ENCODE results near the gene PSMG3. TPM values are rescaled to one million over a fixed set of nuclear protein-coding genes. Genes with fewer than 3 reads are reported as not detected.
"Not testable (repeated sequence)": the region's sequence is repeated elsewhere in the genome, so short reads cannot be mapped to it uniquely, and the experiment has no call there.

The PSMG3 gene
- total RNA-seq, 4 donors from 2014 or later, result 25.4 to 46.4 (median 32.2) TPM

- intact Hi-C loops (cut with DNase I; ENCODE audit: low total_unique reads) (no loop called here), in situ Hi-C loops (cut with MboI; ENCODE audit: low sequenced_read_pairs in 4 of 4) (no loop called here)
- Histone ChIP-seq H3K36me3 (no peaks in the 10 kb centered on the region), H3K4me1 (no peaks in the 10 kb centered on the region), H3K9me3 (no peaks in the 10 kb centered on the region), H3K27ac (no peak overlapping the region), H3K4me3 (no peak overlapping the region), H3K27me3 (no peaks in the 10 kb centered on the region)
- no peak for DNase-seq
- TF ChIP-seq POLR2A (IDR thresholded peaks at IDR 0.05), result no peak
- TF ChIP-seq, protein P1, sequence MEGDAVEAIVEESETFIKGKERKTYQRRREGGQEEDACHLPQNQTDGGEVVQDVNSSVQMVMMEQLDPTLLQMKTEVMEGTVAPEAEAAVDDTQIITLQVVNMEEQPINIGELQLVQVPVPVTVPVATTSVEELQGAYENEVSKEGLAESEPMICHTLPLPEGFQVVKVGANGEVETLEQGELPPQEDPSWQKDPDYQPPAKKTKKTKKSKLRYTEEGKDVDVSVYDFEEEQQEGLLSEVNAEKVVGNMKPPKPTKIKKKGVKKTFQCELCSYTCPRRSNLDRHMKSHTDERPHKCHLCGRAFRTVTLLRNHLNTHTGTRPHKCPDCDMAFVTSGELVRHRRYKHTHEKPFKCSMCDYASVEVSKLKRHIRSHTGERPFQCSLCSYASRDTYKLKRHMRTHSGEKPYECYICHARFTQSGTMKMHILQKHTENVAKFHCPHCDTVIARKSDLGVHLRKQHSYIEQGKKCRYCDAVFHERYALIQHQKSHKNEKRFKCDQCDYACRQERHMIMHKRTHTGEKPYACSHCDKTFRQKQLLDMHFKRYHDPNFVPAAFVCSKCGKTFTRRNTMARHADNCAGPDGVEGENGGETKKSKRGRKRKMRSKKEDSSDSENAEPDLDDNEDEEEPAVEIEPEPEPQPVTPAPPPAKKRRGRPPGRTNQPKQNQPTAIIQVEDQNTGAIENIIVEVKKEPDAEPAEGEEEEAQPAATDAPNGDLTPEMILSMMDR (IDR thresholded peaks at IDR 0.05 in 4 of 5, conservative IDR thresholded peaks at IDR 0.05 in 1 of 5), result no peak
- no peak for ATAC-seq
Observed at GRCh38 chr7:1523208-1523607, 46.6 kb downstream of the PSMG3 start.

DNA sequence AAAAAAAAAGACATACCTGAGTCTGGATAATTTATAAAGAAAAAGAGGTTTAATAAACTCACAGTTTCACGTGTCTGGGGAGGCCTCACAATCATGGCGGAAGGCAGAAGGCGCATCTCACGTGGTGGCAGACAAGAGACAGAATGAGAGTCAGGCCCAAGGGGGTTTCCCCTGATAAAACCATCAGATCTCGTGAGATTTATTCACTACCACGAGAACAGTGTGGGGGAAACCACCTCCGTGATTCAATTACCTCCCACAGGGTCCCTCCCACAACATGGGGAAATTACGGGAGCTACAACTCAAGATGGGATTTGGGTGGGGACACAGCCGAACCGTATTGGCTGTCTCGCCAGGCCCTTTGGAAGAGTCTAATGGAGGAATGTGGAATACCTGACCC, 48.4 kb downstream of the PSMG3 start:
- no peaks in the 10 kb centered on the region for H3K9me3 ChIP-seq
- no peak for ATAC-seq
- H3K4me3 ChIP-seq, result no peak overlapping the region
- in situ Hi-C loops (cut with MboI; ENCODE audit: low sequenced_read_pairs in 4 of 4), result no loop called here
- no peaks in the 10 kb centered on the region for H3K4me1 ChIP-seq
- TF ChIP-seq, protein P1 (IDR thresholded peaks at IDR 0.05 in 4 of 5, conservative IDR thresholded peaks at IDR 0.05 in 1 of 5), result no peak
- TF ChIP-seq POLR2A (IDR thresholded peaks at IDR 0.05), result no peak
- no peak overlapping the region for H3K27ac ChIP-seq
- no peaks in the 10 kb centered on the region for H3K27me3 ChIP-seq
- no peaks in the 10 kb centered on the region for H3K36me3 ChIP-seq
- intact Hi-C loops (cut with DNase I; ENCODE audit: low total_unique reads), result no loop called here
- DNase-seq, result no peak

GRCh38 chr7:1520539-1521234, 49.1 kb downstream of the PSMG3 start:
- ATAC-seq (peak; percentile 24 to 53), DNase-seq (no peak)
- intact Hi-C loops (cut with DNase I; ENCODE audit: low total_unique reads) (no loop called here), in situ Hi-C loops (cut with MboI; ENCODE audit: low sequenced_read_pairs in 4 of 4) (no loop called here)
- Histone ChIP-seq H3K27ac (peak overlapping the region in 3 of 4 donors; percentile 41 to 54 (median 42)), H3K36me3 (no peaks in the 10 kb centered on the region), H3K9me3 (no peaks in the 10 kb centered on the region), H3K4me1 (no peaks in the 10 kb centered on the region), H3K4me3 (no peak overlapping the region), H3K27me3 (no peaks in the 10 kb centered on the region)
- TF ChIP-seq POLR2A (IDR thresholded peaks at IDR 0.05), result peak in 1 of 2 donors; percentile 32
- TF ChIP-seq, protein P1 (IDR thresholded peaks at IDR 0.05 in 4 of 5, conservative IDR thresholded peaks at IDR 0.05 in 1 of 5), result no peak

DNA sequence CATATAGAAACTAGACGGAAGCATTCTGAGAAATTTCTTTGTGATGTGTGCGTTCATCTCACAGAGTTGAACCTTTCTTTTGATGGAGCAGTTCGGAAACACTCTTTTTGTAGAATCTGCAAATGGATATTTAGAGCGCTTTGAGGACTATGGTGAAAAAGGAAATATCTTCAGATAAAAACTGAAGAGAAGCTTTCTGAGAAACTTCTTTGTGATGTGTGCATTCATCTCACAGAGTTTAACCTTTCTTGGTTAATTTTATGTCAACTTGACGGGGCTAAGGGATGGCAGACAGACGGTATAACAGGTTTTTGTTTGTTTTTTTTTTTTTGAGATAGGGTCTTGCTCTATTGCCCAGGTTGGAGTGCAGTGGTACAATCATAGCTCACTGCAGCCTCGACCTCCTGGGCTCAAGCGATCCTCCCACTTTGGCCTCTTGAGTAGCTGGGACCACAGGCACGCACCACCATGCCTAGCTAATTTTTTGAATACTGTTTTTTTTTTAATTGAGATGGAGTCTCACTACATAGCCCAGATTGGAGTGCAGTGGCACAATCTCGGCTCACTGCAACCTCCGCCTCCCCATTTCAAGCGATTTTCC, 50.4 kb downstream of the PSMG3 start:
- in situ Hi-C loops (cut with MboI; ENCODE audit: low sequenced_read_pairs in 4 of 4); H3K4me1 ChIP-seq; H3K27ac ChIP-seq; H3K27me3 ChIP-seq; H3K9me3 ChIP-seq; H3K4me3 ChIP-seq; DNase-seq; intact Hi-C loops (cut with DNase I; ENCODE audit: low total_unique reads); ATAC-seq; H3K36me3 ChIP-seq: not testable (repeated sequence)

Other genes with a start within 250 kb of the PSMG3 start
- 1 to 10 TPM; 1.6 to 4.8 (median 2.4) TPM for gene MICALL2, start 110.6 kb downstream of the PSMG3 start, total RNA-seq
- 100 to 1,000 TPM in 1 of 4 donors, 10 to 100 TPM in 3; 44.3 to 108 (median 78.8) TPM for gene INTS1, start 65.6 kb downstream of the PSMG3 start, total RNA-seq
- 100 to 1,000 TPM in 1 of 4 donors, 10 to 100 TPM in 3; 33.5 to 112 (median 75.3) TPM for gene MAFK, start 39.3 kb downstream of the PSMG3 start, total RNA-seq
- gene TMEM184A, start 13.8 kb downstream of the PSMG3 start, total RNA-seq, result 1 to 10 TPM in 3 of 4 donors, under 1 TPM in 1; 0.55 to 3.3 (median 1.3) TPM
- 1 to 10 TPM in 1 of 4 donors, under 1 TPM in 3; 0.12 to 1.0 (median 0.46) TPM for gene ELFN1, start 100.2 kb upstream of the PSMG3 start, total RNA-seq

Measured in gastrocnemius medialis (tissue), 4 donors.